Aorta (tissue), 5 donors: Measurements from ENCODE around the gene MUL1. TPM values are rescaled to one million over a fixed set of nuclear protein-coding genes. Genes with fewer than 3 reads are reported as not detected.

Experiments
- ATAC-seq: fragments of 200-7000 bp; cut with Tn5 transposase; one replicate; pipeline ENCODE4 v1.9.1; 2022; ENCODE audit warnings: moderate library complexity; ENCODE audit not compliant: low FRiP score
- DNase-seq, 2 donors: peaks; one replicate each; pipeline ENCODE4 v3.0.0-alpha.2; 2020
- H3K27ac ChIP-seq, 2 donors: one replicate each; pipeline ENCODE4 v1.5.1; 2013; ENCODE audit warnings: low read length in 2 of 2, mild to moderate bottlenecking in 2 of 2, moderate library complexity in 2 of 2, control low read depth in 1 of 2, inconsistent platforms in 1 of 2, low read depth in 1 of 2
- H3K27me3 ChIP-seq, 2 donors: one replicate each; pipeline ENCODE4 v1.6.1; 2013; ENCODE audit warnings: control low read depth in 1 of 2, low read length in 1 of 2, mild to moderate bottlenecking in 1 of 2, moderate library complexity in 1 of 2; ENCODE audit not compliant: insufficient read depth in 2 of 2, control insufficient read depth in 1 of 2
- H3K36me3 ChIP-seq, 2 donors: one replicate each; pipeline ENCODE4 v1.6.1; 2013; ENCODE audit warnings: control low read depth in 1 of 2, low read length in 1 of 2, mild to moderate bottlenecking in 1 of 2; ENCODE audit not compliant: insufficient read depth in 2 of 2, control insufficient read depth in 1 of 2
- H3K4me1 ChIP-seq, 2 donors: one replicate each; pipeline ENCODE4 v1.6.1; 2013; ENCODE audit warnings: low read length in 2 of 2, control low read depth in 1 of 2, mild to moderate bottlenecking in 1 of 2, moderate library complexity in 1 of 2; ENCODE audit not compliant: insufficient read depth in 2 of 2, control insufficient read depth in 1 of 2
- H3K4me3 ChIP-seq, 2 donors: one replicate each; pipeline ENCODE4 v1.5.1; 2013; ENCODE audit warnings: low read length in 2 of 2, control low read depth in 1 of 2, mild to moderate bottlenecking in 1 of 2
- H3K9me3 ChIP-seq: one replicate; pipeline ENCODE4 v1.6.1; 2013; ENCODE audit warnings: mild to moderate bottlenecking, low read length; ENCODE audit not compliant: control insufficient read depth
- WGBS, 2 donors: extraction: QIAGEN DNeasy Blood & Tissue Kit; methylation state at CpG; one replicate each; pipeline ENCODE4 v1.1.7; 2013; 5-methylcytosine and 5-hydroxymethylcytosine counted together
- intact Hi-C, 2 donors: fragments of 100-400 bp; cut with DNase I; formaldehyde crosslinking; loops; one replicate each; pipeline versions ENCODE4 v1.14.2 to v1.15.0; 2022
- polyA plus RNA-seq, 2 donors: library from polyadenylated mRNA; stranded (reverse); fragments of 200-250 nt; gene quantifications; one replicate each; pipeline ENCODE4 v1.2.3, GENCODE V29; 2013
- total RNA-seq, 2 donors: library from RNA; stranded (reverse); fragmentation: NEBNext Ultra II Directional; extraction: Animal tissue kit (Norgen Biotek cat#: 25700); gene quantifications; one replicate each; pipeline ENCODE4 v1.2.1, GENCODE V29; 2021
- donor health status: healthy with polysubstance abuse.
- donor health status: Bipolar disorder and iron deficiency.
- donor health status: DM: no; HTN: no; CAD: no.
- donor health status: DM: no; HTN: no; CAD: no.
- donor health status: DM: yes; HTN: yes; CAD: no.

MUL1 gene
- total and polyA plus RNA-seq, 4 donors = 5.5 to 18.6 (median 13.2) TPM

- WGBS, 2 donors = 38 to 46% methylated on average over 10 of the region's 10 CpGs
- Histone ChIP-seq H3K4me1 (no peaks in the 10 kb centered on the region), H3K9me3 (no peaks in the 10 kb centered on the region), H3K27me3 (peaks cover 0 to 2% of the 10 kb centered on the region in 2 donors), H3K36me3 (no peaks in the 10 kb centered on the region), H3K4me3 (no peak overlapping the region), H3K27ac (no peak overlapping the region)
- no peak for DNase-seq
- intact Hi-C loops = no loop called here
- ATAC-seq = no peak
Observed at GRCh38 chr1:20477348-20478056, 30.4 kb downstream of the MUL1 start.

DNA sequence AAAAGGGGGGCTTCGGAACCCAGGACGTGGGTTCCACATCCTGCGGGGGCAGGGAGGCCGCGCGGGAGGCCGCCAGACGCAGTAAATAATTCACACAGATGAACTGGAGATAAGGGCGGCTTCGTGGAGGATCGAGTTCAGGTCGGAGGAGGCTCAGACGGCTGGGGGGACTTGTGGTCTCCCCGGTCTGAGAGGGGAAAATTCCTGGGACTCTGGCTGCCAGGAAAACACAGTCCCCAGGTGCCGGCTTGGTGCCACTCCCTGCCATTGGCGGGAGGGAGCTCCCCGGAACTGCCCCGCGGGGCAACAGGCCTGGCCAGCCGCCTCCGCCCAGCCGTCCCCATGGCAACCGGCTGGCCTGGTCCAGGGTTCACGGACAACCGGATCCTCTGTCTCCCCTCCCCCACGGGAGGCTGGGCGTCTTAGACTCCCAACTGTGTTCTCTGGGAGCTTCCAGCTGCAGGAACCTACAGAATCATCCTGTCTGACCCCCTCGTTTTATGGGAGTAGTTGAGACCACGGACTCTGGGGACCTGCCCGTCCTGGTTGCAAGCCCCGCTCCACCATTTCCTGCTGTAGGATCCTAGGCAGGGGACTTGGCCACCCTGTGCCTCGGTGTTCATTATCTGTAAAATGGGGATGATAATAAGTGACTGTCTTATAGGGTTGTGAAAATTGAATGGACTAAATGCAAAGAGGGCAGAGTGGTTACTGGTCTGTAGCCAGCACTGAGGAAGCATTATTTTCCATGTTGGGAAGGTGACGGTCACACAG lies 31.5 kb downstream of the MUL1 start:
- DNase-seq (no peak), ATAC-seq (no peak)
- H3K4me1 ChIP-seq = no peaks in the 10 kb centered on the region
- WGBS, 2 donors = 8 to 9% methylated on average over 28 to 33 of the region's 33 CpGs
- intact Hi-C loops = no loop called here
- no peaks in the 10 kb centered on the region for H3K9me3 ChIP-seq
- peaks cover 0 to 2% of the 10 kb centered on the region in 2 donors for H3K27me3 ChIP-seq
- no peak overlapping the region for H3K4me3 ChIP-seq
- H3K27ac ChIP-seq = no peak overlapping the region
- no peaks in the 10 kb centered on the region for H3K36me3 ChIP-seq

DNA sequence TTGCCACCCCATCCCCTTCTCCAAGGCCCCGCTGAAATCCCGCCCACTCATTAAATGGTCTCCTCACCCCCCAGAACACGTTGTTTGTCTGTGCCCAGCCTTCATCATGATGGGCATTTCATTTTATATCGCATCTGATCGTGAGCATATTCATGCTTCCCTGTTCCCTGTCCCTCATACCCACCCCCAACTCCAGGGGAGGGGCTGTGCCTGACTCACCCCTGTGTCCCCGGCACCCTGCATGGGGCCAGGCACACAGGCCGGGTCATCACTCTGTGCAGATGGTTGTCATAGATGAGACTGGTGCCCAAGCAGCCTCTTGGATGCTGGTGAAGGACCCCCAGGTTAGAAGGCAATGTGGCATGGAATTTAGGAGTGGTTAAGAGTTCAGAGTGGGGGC lies 33.0 kb downstream of the MUL1 start:
- peaks cover 0 to 2% of the 10 kb centered on the region in 2 donors for H3K27me3 ChIP-seq
- no peaks in the 10 kb centered on the region for H3K36me3 ChIP-seq
- WGBS, 2 donors = 50 to 59% methylated on average over 7 of the region's 7 CpGs
- H3K9me3 ChIP-seq = no peaks in the 10 kb centered on the region
- H3K4me1 ChIP-seq = no peaks in the 10 kb centered on the region
- intact Hi-C loops = no loop called here
- no peak overlapping the region for H3K27ac ChIP-seq
- ATAC-seq (no peak), DNase-seq (no peak)
- H3K4me3 ChIP-seq = no peak overlapping the region

DNA sequence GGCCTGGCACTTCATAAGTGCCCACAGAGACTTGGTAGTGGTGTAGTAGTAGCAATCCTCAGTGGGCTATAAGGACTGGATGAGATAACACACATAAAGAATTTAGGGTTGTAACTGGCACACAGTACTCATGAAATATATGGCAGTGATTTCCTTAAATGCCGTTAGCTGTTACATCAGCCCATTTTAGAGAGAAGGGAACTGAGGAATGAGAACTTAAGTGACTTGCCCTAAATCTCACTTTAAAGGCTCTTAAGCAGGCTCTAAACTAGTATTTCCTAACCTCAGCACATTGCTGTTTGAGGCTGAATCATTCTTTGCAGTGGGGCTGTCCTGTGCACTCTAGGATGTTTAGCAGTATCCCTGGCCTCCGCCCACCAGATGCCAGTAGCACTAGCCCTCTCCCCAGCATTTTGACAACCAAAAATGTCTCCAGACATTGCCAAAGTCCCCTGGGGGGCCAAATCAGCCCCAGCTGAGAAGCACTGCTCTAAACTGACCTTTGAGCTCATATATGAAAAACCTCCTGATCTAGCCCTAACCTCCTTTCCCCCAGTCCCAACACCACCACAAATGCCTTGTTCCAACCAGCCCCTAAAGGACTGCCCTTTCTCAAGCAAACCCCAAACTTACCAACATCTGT lies 33.5 kb downstream of the MUL1 start:
- Histone ChIP-seq H3K36me3 (no peaks in the 10 kb centered on the region), H3K4me3 (no peak overlapping the region), H3K27ac (no peak overlapping the region), H3K27me3 (peaks cover 0 to 2% of the 10 kb centered on the region in 2 donors), H3K9me3 (no peaks in the 10 kb centered on the region), H3K4me1 (no peaks in the 10 kb centered on the region)
- no peak for ATAC-seq
- intact Hi-C loops = no loop called here
- WGBS, 2 donors = 65 to 73% methylated on average over 2 of the region's 2 CpGs
- no peak for DNase-seq

DNA sequence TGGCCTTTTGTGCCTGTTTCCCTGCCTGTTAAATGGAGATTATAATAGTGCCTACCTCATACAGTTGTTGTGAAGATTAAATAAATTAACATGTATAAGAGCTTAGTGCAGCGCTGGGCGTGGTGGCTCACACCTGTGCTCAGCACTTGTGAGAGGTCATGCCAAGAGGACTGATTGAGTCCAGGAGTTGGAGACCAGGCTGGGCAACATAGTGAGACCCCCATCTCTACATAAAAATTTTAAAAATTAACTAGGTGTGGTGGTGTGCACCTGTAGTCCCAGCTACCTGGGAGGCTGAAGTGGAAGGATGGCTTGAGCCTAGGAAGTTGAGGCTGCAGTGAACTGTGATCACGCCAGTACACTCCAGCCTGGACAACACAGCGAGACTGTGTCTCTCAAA lies 34.1 kb downstream of the MUL1 start:
- Histone ChIP-seq H3K4me3 (no peak overlapping the region), H3K4me1 (no peaks in the 10 kb centered on the region), H3K36me3 (no peaks in the 10 kb centered on the region), H3K9me3 (no peaks in the 10 kb centered on the region), H3K27ac (no peak overlapping the region), H3K27me3 (peaks cover 0 to 2% of the 10 kb centered on the region in 2 donors)
- ATAC-seq (no peak), DNase-seq (no peak)
- intact Hi-C loops = no loop called here
- 87 to 89% methylated on average over 4 of the region's 4 CpGs for WGBS, 2 donors

DNA sequence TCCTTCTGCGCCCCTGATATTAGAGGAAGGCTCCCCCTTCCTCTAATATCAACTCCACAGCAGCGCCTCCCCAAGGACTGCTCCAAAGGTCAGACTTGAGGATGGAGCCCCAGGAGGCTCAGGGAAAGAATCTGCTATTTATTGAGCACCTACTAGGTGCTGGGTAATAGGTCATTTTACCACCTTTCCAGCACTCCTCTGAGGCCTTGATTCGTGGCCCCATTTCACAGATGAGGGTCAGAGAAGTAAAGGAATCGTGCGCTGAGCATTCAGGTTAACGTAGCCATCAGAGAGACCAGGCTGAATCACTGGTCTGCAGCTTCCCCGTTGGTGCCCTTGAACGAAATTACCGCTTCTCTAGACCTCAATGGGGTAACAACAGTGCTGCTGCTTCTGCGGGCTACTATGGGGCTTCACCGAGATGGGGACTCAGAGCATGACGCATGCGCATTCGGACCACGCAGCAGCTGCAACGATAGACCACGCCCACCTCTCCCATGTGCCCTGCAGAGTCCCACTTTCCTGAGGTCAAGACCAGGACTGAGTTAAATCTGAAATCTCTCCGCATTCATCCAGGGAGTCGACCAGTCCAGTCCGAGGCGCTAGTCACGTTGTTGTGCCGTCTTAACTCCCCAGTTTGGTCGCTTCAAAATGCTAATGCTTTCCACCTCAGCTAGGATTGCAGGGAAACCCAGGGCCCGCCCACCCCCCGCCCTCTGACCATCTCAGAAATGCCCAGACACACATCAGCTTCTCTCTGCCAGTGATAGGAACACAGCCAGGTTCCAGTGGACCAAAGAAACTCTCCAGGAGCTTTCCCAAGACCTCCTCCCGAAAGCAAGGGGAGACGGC lies 34.9 kb downstream of the MUL1 start:
- H3K27me3 ChIP-seq = peaks cover 0 to 2% of the 10 kb centered on the region in 2 donors
- no peaks in the 10 kb centered on the region for H3K4me1 ChIP-seq
- no peaks in the 10 kb centered on the region for H3K9me3 ChIP-seq
- DNase-seq (no peak), ATAC-seq (no peak)
- intact Hi-C loops = no loop called here
- no peak overlapping the region for H3K4me3 ChIP-seq
- WGBS, 2 donors = 28 to 30% methylated on average over 28 of the region's 28 CpGs
- H3K36me3 ChIP-seq = no peaks in the 10 kb centered on the region
- H3K27ac ChIP-seq = no peak overlapping the region

DNA sequence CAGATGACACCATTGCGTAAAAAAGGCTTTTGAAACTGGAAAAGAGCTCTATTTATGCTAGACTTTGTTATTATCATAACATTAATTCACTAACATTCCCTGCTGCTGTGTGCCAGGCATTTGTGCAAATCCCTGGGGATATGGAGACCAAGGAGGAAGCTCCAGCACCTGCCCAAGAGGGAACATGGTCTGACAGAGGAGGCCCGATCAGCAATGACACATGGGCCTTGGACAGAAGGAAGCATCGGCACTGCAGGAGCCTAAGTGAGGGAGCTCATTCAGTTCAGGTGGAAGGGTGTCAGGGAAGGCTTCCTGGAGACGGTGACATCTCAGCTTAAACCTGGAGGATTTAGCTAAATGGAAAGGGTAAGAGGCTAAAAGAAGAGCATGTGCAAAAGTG lies 35.8 kb downstream of the MUL1 start:
- Histone ChIP-seq H3K27me3 (peaks cover 0 to 2% of the 10 kb centered on the region in 2 donors), H3K4me3 (no peak overlapping the region), H3K27ac (no peak overlapping the region), H3K36me3 (no peaks in the 10 kb centered on the region), H3K4me1 (no peaks in the 10 kb centered on the region), H3K9me3 (no peaks in the 10 kb centered on the region)
- no peak for DNase-seq
- intact Hi-C loops = no loop called here
- no peak for ATAC-seq
- WGBS, 2 donors = 91 to 94% methylated on average over 4 of the region's 4 CpGs

DNA sequence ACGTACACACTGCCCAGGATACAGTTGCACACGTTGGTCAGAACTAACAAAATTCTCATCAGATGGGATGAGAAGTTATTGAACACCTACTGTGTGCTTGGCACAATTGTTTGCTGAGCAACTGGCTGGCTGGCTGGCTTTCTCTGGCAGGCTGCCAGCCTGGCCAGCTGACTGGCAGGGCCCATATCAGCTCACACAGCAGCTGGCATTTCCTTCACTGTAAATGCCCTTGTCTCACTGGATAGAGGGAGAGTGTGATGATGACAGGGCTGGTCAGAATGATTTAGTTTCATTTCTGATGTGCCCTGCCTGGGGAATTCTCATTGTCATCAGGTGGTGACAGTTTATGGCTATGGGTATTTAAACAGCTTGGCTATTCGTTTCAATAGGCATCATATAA lies 37.8 kb downstream of the MUL1 start:
- peak in 1 of 2 donors; percentile 10 for DNase-seq
- 52 to 53% methylated on average over 3 of the region's 3 CpGs for WGBS, 2 donors
- Histone ChIP-seq H3K27me3 (no peaks in the 10 kb centered on the region), H3K4me1 (no peaks in the 10 kb centered on the region), H3K4me3 (no peak overlapping the region), H3K36me3 (no peaks in the 10 kb centered on the region), H3K27ac (no peak overlapping the region), H3K9me3 (no peaks in the 10 kb centered on the region)
- intact Hi-C loops = no loop called here
- ATAC-seq = no peak
